Measurements from ENCODE around the gene WDTC1. TPM values are rescaled to one million over a fixed set of nuclear protein-coding genes. Genes with fewer than 3 reads are reported as not detected.

WDTC1 gene
- total and polyA plus RNA-seq, 2 of the 8 experiments (the other 6 are each of a cell fraction or from before 2014, with no cell fraction given) = 7.5 to 18.7 TPM

GRCh38 chr1:27357281-27358037 is 123.0 kb downstream of the WDTC1 start (continued):
- TF ChIP-seq, protein P1, sequence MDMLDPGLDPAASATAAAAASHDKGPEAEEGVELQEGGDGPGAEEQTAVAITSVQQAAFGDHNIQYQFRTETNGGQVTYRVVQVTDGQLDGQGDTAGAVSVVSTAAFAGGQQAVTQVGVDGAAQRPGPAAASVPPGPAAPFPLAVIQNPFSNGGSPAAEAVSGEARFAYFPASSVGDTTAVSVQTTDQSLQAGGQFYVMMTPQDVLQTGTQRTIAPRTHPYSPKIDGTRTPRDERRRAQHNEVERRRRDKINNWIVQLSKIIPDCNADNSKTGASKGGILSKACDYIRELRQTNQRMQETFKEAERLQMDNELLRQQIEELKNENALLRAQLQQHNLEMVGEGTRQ (IDR thresholded peaks at IDR 0.05; ENCODE audit: low read length) = no peak
- TF ChIP-seq SRF (IDR thresholded peaks at IDR 0.05; ENCODE audit: low read depth, low read length) (no peak), ZNF274 (IDR thresholded peaks at IDR 0.05; ENCODE audit: borderline replicate concordance, extremely low read depth, low read length) (no peak), CTBP2 (IDR thresholded peaks at IDR 0.05; ENCODE audit: borderline replicate concordance, insufficient read depth, insufficient read length, low read length) (no peak), POLR2AphosphoS5 (IDR thresholded peaks at IDR 0.05; ENCODE audit: low read depth, low read length) (no peak), YY1 (IDR thresholded peaks at IDR 0.05; ENCODE audit: low read depth, low read length) (no peak), SIN3A (conservative IDR thresholded peaks at IDR 0.05 in 1 of 2, IDR thresholded peaks at IDR 0.05 in 1 of 2; ENCODE audit: low read depth in 1 of 2, low read length in 2 of 2) (peak in 1 of 2 experiments; percentile 54; a peak in 1 of 4 replicates), SIX5 (IDR thresholded peaks at IDR 0.05; ENCODE audit: low read depth, low read length) (no peak), SIRT6 (IDR thresholded peaks at IDR 0.05; ENCODE audit: low read length) (no peak), POLR2A (IDR thresholded peaks at IDR 0.05; ENCODE audit: control extremely low read depth in 1 of 2, low read depth in 2 of 2, low read length in 2 of 2) (no peak), EP300 (IDR thresholded peaks at IDR 0.05; ENCODE audit: borderline replicate concordance in 1 of 2, low read depth in 2 of 2, low read length in 2 of 2) (no peak; a peak in 1 of 3 replicates), CREB1 (IDR thresholded peaks at IDR 0.05) (peak; percentile 56), SP1 (IDR thresholded peaks at IDR 0.05; ENCODE audit: low read depth, low read length) (0 out of 2 replicates have a peak, but pooled peaks have one; percentile 57), BRCA1 (IDR thresholded peaks at IDR 0.05; ENCODE audit: low read depth, low read length) (no peak), KDM1A (IDR thresholded peaks at IDR 0.05; ENCODE audit: borderline replicate concordance, low read length) (peak; percentile 69; the same call in 1 of the 2 replicates), ASH2L (IDR thresholded peaks at IDR 0.05; ENCODE audit: low read length) (no peak), RNF2 (IDR thresholded peaks at IDR 0.05; ENCODE audit: borderline replicate concordance, low read depth, low read length, missing control alignments, poor library complexity, severe bottlenecking) (no peak), CHD1 (IDR thresholded peaks at IDR 0.05; ENCODE audit: low read depth, low read length) (no peak)
- TF ChIP-seq, protein P2, sequence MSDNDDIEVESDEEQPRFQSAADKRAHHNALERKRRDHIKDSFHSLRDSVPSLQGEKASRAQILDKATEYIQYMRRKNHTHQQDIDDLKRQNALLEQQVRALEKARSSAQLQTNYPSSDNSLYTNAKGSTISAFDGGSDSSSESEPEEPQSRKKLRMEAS (IDR thresholded peaks at IDR 0.05) = peak; percentile 89
- TF ChIP-seq, protein P3, sequence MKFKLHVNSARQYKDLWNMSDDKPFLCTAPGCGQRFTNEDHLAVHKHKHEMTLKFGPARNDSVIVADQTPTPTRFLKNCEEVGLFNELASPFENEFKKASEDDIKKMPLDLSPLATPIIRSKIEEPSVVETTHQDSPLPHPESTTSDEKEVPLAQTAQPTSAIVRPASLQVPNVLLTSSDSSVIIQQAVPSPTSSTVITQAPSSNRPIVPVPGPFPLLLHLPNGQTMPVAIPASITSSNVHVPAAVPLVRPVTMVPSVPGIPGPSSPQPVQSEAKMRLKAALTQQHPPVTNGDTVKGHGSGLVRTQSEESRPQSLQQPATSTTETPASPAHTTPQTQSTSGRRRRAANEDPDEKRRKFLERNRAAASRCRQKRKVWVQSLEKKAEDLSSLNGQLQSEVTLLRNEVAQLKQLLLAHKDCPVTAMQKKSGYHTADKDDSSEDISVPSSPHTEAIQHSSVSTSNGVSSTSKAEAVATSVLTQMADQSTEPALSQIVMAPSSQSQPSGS (IDR thresholded peaks at IDR 0.05; ENCODE audit: low read length) = no peak
